IMR-90 (cell line): Measurements from ENCODE around the gene SIX4. TPM values are rescaled to one million over a fixed set of nuclear protein-coding genes. Genes with fewer than 3 reads are reported as not detected.

ENCODE experiments used
- ATAC-seq: fragments of 200-7000 bp; cut with Tn5 transposase; 2 replicates; pipeline ENCODE4 v1.9.1; 2020; ENCODE audit warnings: low read depth, mild to moderate bottlenecking, moderate library complexity
- BruUV-seq: library from RNA; stranded (reverse); fragments of 400-500 nt; replicated peaks from 2 replicates; lab custom pipeline; 2021; lab: Mats Ljungman, UMichigan
- CTCF ChIA-PET: fragments of 300-600 bp; formaldehyde crosslinking; extraction: SDS; loops from one replicate; lab custom pipeline; 2021; ENCODE audit warnings: antibody characterized with exemption; lab: Yijun Ruan, JAX
- POLR2A ChIA-PET: fragments of 300-600 bp; sonication (Branson Sonifier 250); formaldehyde crosslinking; loops from one replicate; lab custom pipeline; 2022; ENCODE audit warnings: antibody characterized with exemption; ENCODE audit not compliant: unreplicated experiment; lab: Charles Lee
- DNase-seq: peaks from one replicate; pipeline ENCODE4 v3.0.0; 2013
- H2AFZ ChIP-seq: replicated peaks from 2 replicates; pipeline ENCODE3; 2013; ENCODE audit warnings: low read length, mild to moderate bottlenecking; ENCODE audit not compliant: poor library complexity
- H2AK5ac ChIP-seq: 2 replicates; pipeline ENCODE4 v1.6.1; 2013; ENCODE audit warnings: low read depth, low read length, inconsistent platforms
- H2AK9ac ChIP-seq: replicated peaks from 2 replicates; pipeline ENCODE3; 2013; ENCODE audit warnings: mild to moderate bottlenecking, low read depth, low read length, moderate library complexity; ENCODE audit not compliant: poor library complexity
- H2BK120ac ChIP-seq: 2 replicates; pipeline ENCODE4 v1.6.1; 2013; ENCODE audit warnings: low read depth, low read length, inconsistent platforms
- H2BK15ac ChIP-seq: 3 replicates; pipeline ENCODE4 v1.6.1; 2013; ENCODE audit warnings: low read depth, low read length, inconsistent platforms
- H2BK20ac ChIP-seq: 2 replicates; pipeline ENCODE4 v1.6.1; 2013; ENCODE audit warnings: low read depth, mild to moderate bottlenecking, inconsistent platforms, low read length, moderate library complexity
- H2BK5ac ChIP-seq: 2 replicates; pipeline ENCODE4 v1.6.1; 2013; ENCODE audit warnings: mild to moderate bottlenecking, low read depth, low read length, inconsistent platforms; ENCODE audit not compliant: poor library complexity, severe bottlenecking
- H3K14ac ChIP-seq: replicated peaks from 2 replicates; pipeline ENCODE4 v1.6.1; 2013; ENCODE audit warnings: low read depth, low read length, inconsistent platforms
- H3K18ac ChIP-seq: 2 replicates; pipeline ENCODE4 v1.6.1; 2013; ENCODE audit warnings: low read depth, low read length, control low read depth
- H3K23ac ChIP-seq: 2 replicates; pipeline ENCODE4 v1.6.1; 2013; ENCODE audit warnings: low read depth, low read length, inconsistent platforms
- H3K27ac ChIP-seq: 2 replicates; pipeline ENCODE4 v1.5.1; 2013; ENCODE audit warnings: mild to moderate bottlenecking, control low read depth, low read length; ENCODE audit not compliant: insufficient read depth
- H3K27me3 ChIP-seq: 2 replicates; pipeline ENCODE4 v1.6.1; 2013; ENCODE audit warnings: low read length; ENCODE audit not compliant: control insufficient read depth, insufficient read depth
- H3K36me3 ChIP-seq: 2 replicates; pipeline ENCODE4 v1.6.1; 2013; ENCODE audit warnings: low read length, mixed read lengths; ENCODE audit not compliant: control insufficient read depth, insufficient read depth
- H3K4ac ChIP-seq: 2 replicates; pipeline ENCODE4 v1.6.1; 2013; ENCODE audit warnings: low read depth, low read length, inconsistent platforms
- H3K4me1 ChIP-seq: 2 replicates; pipeline ENCODE4 v1.6.1; 2013; ENCODE audit warnings: low read length, mixed read lengths; ENCODE audit not compliant: control insufficient read depth, insufficient read depth
- H3K4me2 ChIP-seq: 2 replicates; pipeline ENCODE4 v1.6.1; 2013; ENCODE audit warnings: low read depth, mild to moderate bottlenecking, control low read depth, low read length, moderate library complexity
- H3K4me3 ChIP-seq: 2 replicates; pipeline ENCODE4 v1.5.1; 2013; ENCODE audit warnings: low read depth, mild to moderate bottlenecking, control low read depth, low read length, moderate library complexity; ENCODE audit not compliant: insufficient read depth
- H3K56ac ChIP-seq: 2 replicates; pipeline ENCODE4 v1.6.1; 2013; ENCODE audit warnings: low read length, inconsistent platforms; ENCODE audit not compliant: insufficient read depth; ENCODE audit errors: extremely low read depth
- H3K79me1 ChIP-seq, 2 experiments: 2 replicates each; pipeline ENCODE4 v1.6.1; 2013; ENCODE audit warnings: low read length in 2 of 2, inconsistent platforms in 1 of 2, low read depth in 1 of 2
- H3K9ac ChIP-seq: 2 replicates; pipeline ENCODE4 v1.6.1; 2013; ENCODE audit warnings: low read depth, low read length, control low read depth
- H3K9me1 ChIP-seq: 2 replicates; pipeline ENCODE4 v1.6.1; 2013; ENCODE audit warnings: low read length, inconsistent platforms; ENCODE audit not compliant: insufficient read depth
- H3K9me3 ChIP-seq: 2 replicates; pipeline ENCODE4 v1.6.1; 2013; ENCODE audit warnings: low read length; ENCODE audit not compliant: control insufficient read depth, insufficient read depth
- H4K20me1 ChIP-seq: 2 replicates; pipeline ENCODE4 v1.6.1; 2013; ENCODE audit warnings: low read length, inconsistent platforms; ENCODE audit not compliant: insufficient read depth
- H4K5ac ChIP-seq: 2 replicates; pipeline ENCODE4 v1.6.1; 2013; ENCODE audit warnings: mild to moderate bottlenecking, low read depth, low read length, control low read depth
- H4K8ac ChIP-seq, 2 experiments: 2 replicates each; pipeline ENCODE4 v1.6.1; 2013; ENCODE audit warnings: low read depth in 2 of 2, low read length in 2 of 2, control low read depth in 1 of 2, inconsistent platforms in 1 of 2
- H4K91ac ChIP-seq: 2 replicates; pipeline ENCODE4 v1.6.1; 2013; ENCODE audit warnings: low read depth, low read length, inconsistent platforms; ENCODE audit not compliant: insufficient read depth
- CEBPB ChIP-seq: IDR thresholded peaks from 2 replicates; pipeline ENCODE4 v1.6.1; 2012; ENCODE audit warnings: low read depth, low read length, improper control_type of control experiment
- ELK1 ChIP-seq: fragments of 150-350 bp; IDR thresholded peaks from 2 replicates; pipeline ENCODE4 v1.6.1; 2016; ENCODE audit warnings: low read depth, mild to moderate bottlenecking, low read length, moderate library complexity, borderline replicate concordance
- MAZ ChIP-seq: IDR thresholded peaks from 2 replicates; pipeline ENCODE4 v1.6.1; 2012; ENCODE audit warnings: low read depth, mild to moderate bottlenecking, low read length, improper control_type of control experiment, moderate library complexity, borderline replicate concordance
- NFE2L2 ChIP-seq: fragments of 150-350 bp; IDR thresholded peaks from 2 replicates; pipeline ENCODE4 v1.6.1; 2016; ENCODE audit warnings: low read depth, mild to moderate bottlenecking, low read length
- USF2 ChIP-seq: fragments of 150-350 bp; IDR thresholded peaks from 2 replicates; pipeline ENCODE4 v1.6.1; 2017; ENCODE audit warnings: mild to moderate bottlenecking, antibody characterized with exemption, low read length, low read depth
- WGBS, 2 experiments: methylation state at CpG; one replicate each; pipeline versions ENCODE4 v1.1.5 to v1.1.7; 2013; ENCODE audit warnings: missing lambda C conversion rate in 2 of 2; ENCODE audit not compliant: insufficient read length in 1 of 2; ENCODE audit errors: extremely low coverage in 2 of 2; 5-methylcytosine and 5-hydroxymethylcytosine counted together
- dilution Hi-C: fragments of 300-500 bp; cut with HindIII; formaldehyde crosslinking; loops from one replicate; pipeline ENCODE4 v1.14.3; 2018; ENCODE audit warnings: low sequenced_read_pairs; ENCODE audit not compliant: unreplicated experiment
- in situ Hi-C: fragments of 300-500 bp; cut with MboI; formaldehyde crosslinking; loops from 3 replicates; pipeline ENCODE4 v1.14.3; 2019; ENCODE audit warnings: low sequenced_read_pairs, inconsistent platforms, mixed read lengths
- intact Hi-C: fragments of 100-400 bp; cut with micrococcal nuclease; formaldehyde crosslinking; loops from 2 replicates; pipeline ENCODE4 v1.10.0; 2022
- polyA plus RNA-seq, 3 experiments: library from polyadenylated mRNA; depleted of rRNA; stranded (reverse); fragments of >200 nt; gene quantifications; 2 replicates each; pipeline ENCODE4 v1.2.3, GENCODE V29; 2012; ENCODE audit warnings: low replicate concordance in 1 of 3
- total RNA-seq: library from RNA; depleted of rRNA; stranded (reverse); fragments of >200 nt; gene quantifications from 2 replicates; pipeline ENCODE4 v1.2.3, GENCODE V29; 2012; rRNA removed

The SIX4 gene
- total and polyA plus RNA-seq, 2 of the 4 experiments (the other 2 are of a cell fraction) = 7.1 to 42.7 TPM

- no TSS peak for BruUV-seq
- no peak overlapping the region for H3K56ac ChIP-seq
- no peaks in the 10 kb centered on the region for H3K9me3 ChIP-seq
- H3K4me1 ChIP-seq = peaks cover 12% of the 10 kb centered on the region
- no peak overlapping the region for H3K4me2 ChIP-seq
- H3K36me3 ChIP-seq = no peaks in the 10 kb centered on the region
- H3K14ac ChIP-seq = no peak overlapping the region
- dilution Hi-C loops (no loop called here), intact Hi-C loops (no loop called here), in situ Hi-C loops (no loop called here)
- ChIA-PET POLR2A (no interaction called here), CTCF (no interaction called here)
- no peak overlapping the region for H3K4ac ChIP-seq
- H2BK15ac ChIP-seq = no peak overlapping the region
- no peak overlapping the region for H4K8ac ChIP-seq
- H2AFZ ChIP-seq = no peak overlapping the region
- H3K18ac ChIP-seq = no peak overlapping the region
- H2BK20ac ChIP-seq = no peak overlapping the region
- no peak overlapping the region for H2AK5ac ChIP-seq
- H3K27ac ChIP-seq = no peak overlapping the region
- peaks cover 2 to 13% of the 10 kb centered on the region in 2 experiments; a peak in 2 of 4 replicates for H3K79me1 ChIP-seq
- no peak overlapping the region for H4K5ac ChIP-seq
- H2AK9ac ChIP-seq = no peak overlapping the region
- DNase-seq (no peak), ATAC-seq (no peak)
- WGBS, 2 experiments = no CpG with 5 or more reads among the region's 1 CpG
- H3K23ac ChIP-seq = no peak overlapping the region
- TF ChIP-seq USF2 (no peak), MAZ (no peak), CEBPB (peak; percentile 25; the same call in 1 of the 2 replicates), ELK1 (no peak), NFE2L2 (no peak)
- H3K4me3 ChIP-seq = no peak overlapping the region
- no peaks in the 10 kb centered on the region for H4K20me1 ChIP-seq
- no peak overlapping the region for H2BK5ac ChIP-seq
- no peaks in the 10 kb centered on the region for H3K9me1 ChIP-seq
- no peak overlapping the region for H4K91ac ChIP-seq
- H3K9ac ChIP-seq = no peak overlapping the region
- no peak overlapping the region for H2BK120ac ChIP-seq
- no peaks in the 10 kb centered on the region for H3K27me3 ChIP-seq
Observed at GRCh38 chr14:60661721-60662120, 62.4 kb downstream of the SIX4 start.

Other genes starting within 250 kb of the SIX4 start
- 0.28 and 0.36 TPM in 2 replicates for gene C14orf39, start 238.3 kb downstream of the SIX4 start, total RNA-seq
- gene C14orf39, start 238.3 kb downstream of the SIX4 start, polyA plus RNA-seq (2012; rRNA removed) = 0.38 and 0.70 TPM in 2 replicates
- not detected in 2 replicates for gene SIX6, start 215.2 kb downstream of the SIX4 start, total RNA-seq
- not detected in 2 replicates for gene SIX6, start 215.2 kb downstream of the SIX4 start, polyA plus RNA-seq (2012; rRNA removed)
- 7.7 and 8.6 TPM in 2 replicates for gene SIX1, start 74.9 kb downstream of the SIX4 start, total RNA-seq
- gene SIX1, start 74.9 kb downstream of the SIX4 start, polyA plus RNA-seq (2012; rRNA removed) = 15.0 and 15.1 TPM in 2 replicates
- 48.2 and 53.9 TPM in 2 replicates for gene MNAT1, start 10.4 kb upstream of the SIX4 start, total RNA-seq
- gene MNAT1, start 10.4 kb upstream of the SIX4 start, polyA plus RNA-seq (2012; rRNA removed) = 46.3 and 53.0 TPM in 2 replicates